Activated CD4-positive, alpha-beta T cell treated with anti-CD3 and anti-CD28 coated beads, Interleukin-2, amount 10 ng/mL, durations not matched to agents 7 days and 5 days (primary cell): ENCODE results near the gene RFXAP. TPM values are rescaled to one million over a fixed set of nuclear protein-coding genes. Genes with fewer than 3 reads are reported as not detected.

Experiments used
- CTCF ChIA-PET: fragments of 350-600 bp; sonication (Branson Sonifier 250); formaldehyde crosslinking; loops from one replicate; lab custom pipeline; 2021; ENCODE audit warnings: antibody characterized with exemption; lab: Charles Lee
- POLR2A ChIA-PET: fragments of 350-600 bp; sonication (Branson Sonifier 250); formaldehyde crosslinking; loops from one replicate; lab custom pipeline; 2021; ENCODE audit warnings: antibody characterized with exemption; lab: Charles Lee
- DNase-seq: peaks from one replicate; pipeline ENCODE4 v3.0.0-alpha.2; 2020
- H3K27ac Mint-ChIP-seq: one replicate; pipeline ENCODE4 v1.8.0; 2021; ENCODE audit warnings: mild to moderate bottlenecking, moderate library complexity, mixed read lengths
- H3K27me3 Mint-ChIP-seq: one replicate; pipeline ENCODE4 v1.8.0; 2021; ENCODE audit warnings: mixed read lengths
- H3K36me3 Mint-ChIP-seq: one replicate; pipeline ENCODE4 v1.8.0; 2021; ENCODE audit warnings: low read depth, mixed read lengths
- H3K4me1 Mint-ChIP-seq: one replicate; pipeline ENCODE4 v1.8.0; 2021; ENCODE audit warnings: mixed read lengths
- H3K4me3 Mint-ChIP-seq: one replicate; pipeline ENCODE4 v1.8.0; 2021; ENCODE audit warnings: mild to moderate bottlenecking, moderate library complexity, mixed read lengths
- H3K9me3 Mint-ChIP-seq: one replicate; pipeline ENCODE4 v1.8.0; 2021; ENCODE audit warnings: mixed read lengths
- total RNA-seq, 2 experiments: library from RNA; stranded (reverse); gene quantifications; one replicate each; pipeline ENCODE4 v1.2.3, GENCODE V29; 2021

RFXAP gene
- total RNA-seq, 2 experiments from 2014 or later: 13.8 to 16.7 TPM

DNA sequence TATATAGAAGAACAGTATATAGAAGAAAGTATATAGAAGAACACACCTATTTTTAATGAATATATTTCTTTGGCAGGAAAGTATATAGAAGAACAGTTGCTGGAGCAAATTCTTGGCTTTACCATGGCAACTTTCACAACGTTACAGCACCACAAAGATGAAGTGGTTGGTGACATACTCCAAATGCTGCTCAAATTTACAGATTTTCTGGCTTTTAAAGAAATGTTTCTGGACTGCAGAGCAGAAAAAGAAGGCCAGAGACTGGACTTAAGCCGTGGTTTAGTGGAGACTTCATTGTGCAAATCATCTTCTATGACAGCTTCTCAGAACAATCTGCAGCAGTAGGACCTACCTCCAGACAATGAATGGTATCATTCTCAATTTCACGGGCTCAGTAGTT, 24.3 kb upstream of the RFXAP start:
- H3K9me3 Mint-ChIP-seq: no peaks in the 10 kb centered on the region
- ChIA-PET CTCF (no interaction called here), POLR2A (no interaction called here)
- no peak overlapping the region for H3K4me3 Mint-ChIP-seq
- no peak overlapping the region for H3K27ac Mint-ChIP-seq
- no peaks in the 10 kb centered on the region for H3K4me1 Mint-ChIP-seq
- no peak for DNase-seq
- peaks cover 9% of the 10 kb centered on the region for H3K27me3 Mint-ChIP-seq
- no peaks in the 10 kb centered on the region for H3K36me3 Mint-ChIP-seq

DNA sequence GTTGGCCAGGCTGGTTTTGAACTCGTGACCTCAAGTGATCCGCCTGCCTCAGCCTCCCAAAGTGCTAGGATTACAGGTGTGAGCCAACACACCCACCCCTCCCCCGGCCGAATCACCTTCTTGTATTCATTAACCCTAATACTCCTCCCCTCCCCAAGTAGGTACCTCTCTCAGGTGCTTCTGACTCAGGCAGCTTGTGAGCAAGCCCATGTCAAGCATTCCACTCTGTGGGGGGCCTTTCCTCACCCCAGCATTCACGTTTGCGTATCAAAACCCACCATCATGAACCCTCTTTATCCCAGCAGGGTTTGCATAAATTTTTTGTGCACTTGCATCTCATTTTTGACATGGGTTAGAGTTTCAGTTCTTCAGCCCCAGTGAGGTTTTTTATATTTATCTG, 23.6 kb upstream of the RFXAP start:
- ChIA-PET CTCF (no interaction called here), POLR2A (no interaction called here)
- H3K4me3 Mint-ChIP-seq: no peak overlapping the region
- H3K27ac Mint-ChIP-seq: no peak overlapping the region
- H3K9me3 Mint-ChIP-seq: no peaks in the 10 kb centered on the region
- no peak for DNase-seq
- peaks cover 6% of the 10 kb centered on the region for H3K27me3 Mint-ChIP-seq
- no peaks in the 10 kb centered on the region for H3K4me1 Mint-ChIP-seq
- H3K36me3 Mint-ChIP-seq: no peaks in the 10 kb centered on the region

DNA sequence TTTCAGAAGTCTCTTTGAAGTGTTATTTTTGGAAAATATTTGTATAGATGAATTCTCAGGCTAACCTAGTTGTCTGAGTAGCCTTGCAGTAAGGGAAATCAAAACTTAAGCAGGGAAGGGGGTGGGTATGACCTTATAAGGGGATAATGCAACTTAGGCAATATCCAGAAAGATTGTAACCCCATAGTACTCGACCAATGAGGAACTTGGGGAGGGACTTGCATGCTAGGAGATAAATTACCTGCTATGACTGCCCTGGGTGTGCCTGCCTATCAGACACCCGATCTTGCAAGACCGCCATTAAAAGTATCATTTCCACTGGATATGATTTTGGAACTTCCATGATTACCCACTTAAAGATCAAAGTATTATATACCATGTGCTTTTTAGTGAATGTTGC, 23.0 kb upstream of the RFXAP start:
- CTCF ChIA-PET: no interaction called here
- H3K4me1 Mint-ChIP-seq: no peaks in the 10 kb centered on the region

DNA sequence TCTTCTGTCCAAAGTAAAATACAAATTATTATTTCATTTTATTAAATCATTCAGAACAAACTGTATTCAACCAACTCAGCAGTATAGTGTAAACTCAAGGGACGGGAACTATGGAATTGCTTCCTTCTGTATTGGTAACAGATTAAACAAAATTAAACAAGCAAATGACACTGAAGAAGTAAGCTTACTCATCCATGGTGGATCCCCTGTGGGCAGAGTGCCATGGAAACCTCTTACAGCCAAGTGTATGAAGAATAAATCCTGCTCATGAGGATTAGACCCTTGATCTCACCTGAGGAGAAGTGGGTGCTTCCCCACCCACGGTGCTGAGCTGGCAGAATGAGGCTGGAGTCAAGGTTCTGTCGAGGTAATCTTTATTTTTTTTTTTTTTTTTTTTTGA, 18.0 kb upstream of the RFXAP start:
- DNase-seq: no peak
- ChIA-PET CTCF (interaction anchor here (1.0 kb wide), 1 partner anchor 58 kb away, joined by 4 read pairs; no protein-coding TSS in a partner anchor), POLR2A (no interaction called here)
- Mint-ChIP-seq H3K9me3 (no peaks in the 10 kb centered on the region), H3K27ac (no peak overlapping the region), H3K4me3 (no peak overlapping the region), H3K4me1 (no peaks in the 10 kb centered on the region), H3K36me3 (no peaks in the 10 kb centered on the region), H3K27me3 (peaks cover 18% of the 10 kb centered on the region)

More for the DNA sequence above, 23.0 kb upstream of the RFXAP start:
- H3K9me3 Mint-ChIP-seq: no peaks in the 10 kb centered on the region
- DNase-seq: no peak
- no peak overlapping the region for H3K27ac Mint-ChIP-seq
- peaks cover 8% of the 10 kb centered on the region for H3K27me3 Mint-ChIP-seq
- POLR2A ChIA-PET: no interaction called here
- H3K36me3 Mint-ChIP-seq: no peaks in the 10 kb centered on the region
- no peak overlapping the region for H3K4me3 Mint-ChIP-seq

DNA sequence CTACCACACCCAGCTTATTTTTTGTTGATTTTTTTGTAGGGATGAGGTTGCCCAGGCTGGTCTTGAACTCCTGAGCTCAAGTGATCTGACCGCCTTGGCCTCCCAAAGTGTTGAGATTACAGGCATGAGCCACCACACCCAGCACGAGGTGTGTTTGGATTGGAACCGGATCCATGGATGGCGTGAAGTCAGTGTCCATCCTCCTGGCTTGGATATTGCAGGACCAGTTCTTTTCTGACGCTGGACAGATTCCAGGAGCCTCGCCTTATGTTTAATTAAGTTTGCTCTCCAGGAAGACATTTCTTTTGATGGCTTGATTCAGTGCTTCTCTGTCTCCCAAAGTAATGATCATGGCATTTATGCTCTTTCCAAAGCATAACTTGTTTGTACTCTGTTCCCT, 14.4 kb upstream of the RFXAP start:
- ChIA-PET POLR2A (no interaction called here), CTCF (no interaction called here)
- H3K9me3 Mint-ChIP-seq: no peaks in the 10 kb centered on the region
- no peak overlapping the region for H3K27ac Mint-ChIP-seq
- no peaks in the 10 kb centered on the region for H3K4me1 Mint-ChIP-seq
- DNase-seq: no peak
- H3K27me3 Mint-ChIP-seq: peaks cover 31% of the 10 kb centered on the region
- H3K36me3 Mint-ChIP-seq: no peaks in the 10 kb centered on the region
- no peak overlapping the region for H3K4me3 Mint-ChIP-seq

DNA sequence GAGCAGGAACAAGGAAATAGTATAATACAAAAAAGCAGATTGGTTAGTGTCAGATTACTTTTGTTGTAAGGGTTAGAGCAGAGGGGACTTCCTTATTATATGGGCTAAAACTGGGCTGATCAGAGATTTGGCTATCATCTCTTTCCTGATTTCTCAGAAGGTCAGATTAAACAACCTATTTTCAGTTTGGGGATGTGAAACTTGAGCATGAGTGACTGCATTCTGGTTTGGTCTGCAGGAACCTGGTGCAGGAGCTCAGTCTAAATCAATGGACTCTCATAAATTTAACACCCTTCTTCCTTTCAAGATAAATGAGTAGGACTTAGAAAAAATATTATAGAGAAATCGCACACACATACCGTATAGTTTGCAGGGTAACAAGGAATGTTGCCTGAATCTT, 12.9 kb upstream of the RFXAP start:
- Mint-ChIP-seq H3K36me3 (no peaks in the 10 kb centered on the region), H3K27ac (no peak overlapping the region), H3K4me3 (no peak overlapping the region), H3K4me1 (no peaks in the 10 kb centered on the region), H3K9me3 (no peaks in the 10 kb centered on the region), H3K27me3 (peaks cover 32% of the 10 kb centered on the region)
- CTCF ChIA-PET: no interaction called here
- POLR2A ChIA-PET: no interaction called here
- DNase-seq: no peak

DNA sequence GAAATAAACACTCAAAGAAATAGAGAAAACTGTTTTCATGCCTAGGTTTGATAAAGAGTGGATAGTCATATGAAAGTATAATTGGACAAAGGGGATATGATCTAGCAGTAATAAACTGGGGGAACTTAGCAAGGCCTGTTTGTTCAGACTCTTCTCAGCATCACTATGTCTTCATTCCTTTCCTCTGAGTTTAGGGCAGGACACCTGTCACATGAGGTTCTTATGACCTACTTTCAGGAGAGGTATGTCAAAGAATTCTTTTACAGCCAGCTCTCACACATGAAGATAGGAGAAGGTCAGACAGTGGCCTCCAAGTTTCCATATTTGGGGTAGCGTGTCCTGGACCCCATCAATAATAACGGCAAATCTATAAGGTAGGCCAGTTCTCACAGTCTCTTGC, 11.4 kb upstream of the RFXAP start:
- POLR2A ChIA-PET: no interaction called here
- CTCF ChIA-PET: no interaction called here
- no peak overlapping the region for H3K4me3 Mint-ChIP-seq
- H3K27ac Mint-ChIP-seq: no peak overlapping the region
- H3K36me3 Mint-ChIP-seq: no peaks in the 10 kb centered on the region
- H3K9me3 Mint-ChIP-seq: no peaks in the 10 kb centered on the region
- DNase-seq: no peak
- no peaks in the 10 kb centered on the region for H3K4me1 Mint-ChIP-seq
- peaks cover 36% of the 10 kb centered on the region for H3K27me3 Mint-ChIP-seq

DNA sequence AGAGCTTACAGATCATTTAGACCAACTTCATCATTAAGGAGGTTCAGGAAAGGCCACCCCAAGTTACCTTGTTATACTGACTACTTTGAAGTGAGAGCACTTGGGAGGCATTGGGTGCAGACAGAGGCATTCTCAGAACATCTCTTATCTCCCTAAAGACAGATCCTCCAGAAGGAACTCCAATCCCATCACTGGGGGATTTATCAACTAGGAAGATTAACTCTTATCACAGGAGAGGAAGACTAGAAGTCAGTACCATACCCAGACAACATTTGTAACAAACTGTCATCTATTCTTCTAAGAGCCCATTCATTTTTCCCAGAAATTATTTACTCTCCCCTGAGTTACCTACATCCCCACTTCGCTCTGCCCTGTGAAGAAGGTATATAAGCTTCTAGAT, 5.8 kb upstream of the RFXAP start:
- no peak for DNase-seq
- no peaks in the 10 kb centered on the region for H3K9me3 Mint-ChIP-seq

DNA sequence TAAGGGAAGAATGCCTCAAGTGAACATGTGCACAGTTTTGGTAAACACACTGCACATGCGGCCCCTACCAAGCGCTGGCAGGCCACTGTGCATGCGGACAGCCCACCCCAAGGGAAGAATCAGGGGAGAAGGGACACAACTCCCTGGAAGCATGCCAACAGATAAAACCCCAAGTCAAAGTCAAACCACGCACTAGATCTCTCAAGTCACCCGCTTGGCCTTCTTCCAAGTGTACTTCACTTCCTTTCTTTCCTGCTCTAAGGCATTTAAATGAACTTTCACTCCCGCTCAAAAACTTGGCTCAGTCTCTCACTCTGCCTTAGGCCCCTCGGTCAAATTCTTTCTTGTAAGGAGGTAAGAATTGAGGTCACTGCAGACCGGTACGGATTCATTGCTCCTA, 4.6 kb upstream of the RFXAP start:
- Mint-ChIP-seq H3K27ac (no peak overlapping the region), H3K36me3 (no peaks in the 10 kb centered on the region), H3K27me3 (peaks cover 33% of the 10 kb centered on the region), H3K4me3 (no peak overlapping the region), H3K4me1 (peaks cover 17% of the 10 kb centered on the region), H3K9me3 (no peaks in the 10 kb centered on the region)
- CTCF ChIA-PET: interaction anchor here (1.0 kb wide), 1 partner anchor 10 kb away, joined by 3 read pairs; no protein-coding TSS in a partner anchor
- DNase-seq: no peak
- POLR2A ChIA-PET: no interaction called here

More for the DNA sequence above, 5.8 kb upstream of the RFXAP start:
- H3K4me3 Mint-ChIP-seq: no peak overlapping the region
- ChIA-PET POLR2A (no interaction called here), CTCF (no interaction called here)
- no peaks in the 10 kb centered on the region for H3K36me3 Mint-ChIP-seq
- H3K27ac Mint-ChIP-seq: no peak overlapping the region
- peaks cover 38% of the 10 kb centered on the region for H3K27me3 Mint-ChIP-seq
- H3K4me1 Mint-ChIP-seq: peaks cover 10% of the 10 kb centered on the region

DNA sequence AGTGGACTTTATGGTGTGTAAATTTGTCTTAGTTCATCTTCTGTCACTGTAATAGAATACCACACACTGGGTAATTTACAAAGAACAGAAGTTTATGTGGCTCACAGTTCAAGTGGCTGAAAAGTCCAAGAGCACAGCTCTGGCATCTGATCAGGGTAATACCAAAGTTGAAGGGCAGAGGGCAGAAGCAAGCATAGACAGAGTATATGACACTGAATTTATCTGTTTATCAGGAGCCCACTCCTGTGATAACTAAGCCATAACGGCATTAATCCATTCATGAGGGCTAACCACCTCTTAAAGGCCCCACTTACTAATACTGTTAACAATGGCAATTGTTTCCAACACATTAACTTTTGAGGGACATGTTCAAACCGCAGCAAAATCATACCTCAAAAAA, 4.0 kb upstream of the RFXAP start:
- no peaks in the 10 kb centered on the region for H3K9me3 Mint-ChIP-seq
- CTCF ChIA-PET: interaction anchor here (0.6 to 1.0 kb wide), 2 partner anchors 10 to 471 kb away, joined by 3 to 4 read pairs; no protein-coding TSS in a partner anchor

DNA sequence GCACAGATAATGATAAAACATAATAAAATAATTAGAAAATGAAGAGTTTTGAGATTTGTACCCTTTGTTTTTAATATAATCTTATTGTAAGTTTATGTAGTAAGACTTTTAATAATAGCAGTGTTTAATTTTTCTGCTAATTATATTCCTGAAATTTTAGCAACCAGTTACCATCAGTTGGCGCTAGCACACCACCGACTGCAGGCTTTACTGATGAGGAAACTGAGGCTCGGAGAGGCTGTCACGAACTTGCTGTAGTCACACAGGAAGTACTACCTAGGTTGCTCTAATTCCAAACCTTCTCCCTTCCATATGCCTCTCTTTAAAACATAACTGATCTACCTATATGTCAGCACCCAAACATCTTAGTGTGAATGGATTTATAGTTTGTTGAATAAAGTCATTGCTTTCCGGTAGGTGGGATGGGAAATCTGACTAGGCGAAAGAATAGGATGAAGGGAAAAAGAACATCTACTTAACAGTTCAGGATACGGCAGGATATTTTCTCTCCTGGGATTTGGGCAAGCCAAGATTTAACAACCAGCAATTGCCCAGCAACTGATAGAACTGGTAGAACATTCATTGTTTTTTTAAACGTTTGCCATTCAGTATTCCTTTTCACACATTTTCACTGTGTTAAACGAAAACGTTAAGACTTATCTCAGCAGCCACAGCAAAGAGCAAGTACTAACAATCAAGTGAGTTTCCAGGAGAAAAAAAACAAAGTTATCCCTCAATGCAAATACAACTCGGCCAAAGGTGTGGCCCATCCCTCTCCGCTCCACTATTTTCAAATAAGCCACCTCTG, 822 bp upstream of the RFXAP start:
- ChIA-PET POLR2A (interaction anchor here (0.7 kb wide), 1 partner anchor 181 kb away, joined by 6 read pairs; the partner anchor contains the start of gene ALG5), CTCF (interaction anchor here (0.8 kb wide), 1 partner anchor 401 kb away, joined by 4 read pairs; no protein-coding TSS in a partner anchor)
- Mint-ChIP-seq H3K27ac (peak overlapping the region; percentile 99), H3K4me1 (peaks cover 48% of the 10 kb centered on the region), H3K9me3 (no peaks in the 10 kb centered on the region), H3K27me3 (peaks cover 15% of the 10 kb centered on the region), H3K4me3 (peak overlapping the region; percentile 90), H3K36me3 (peaks cover 4% of the 10 kb centered on the region)
- no peak for DNase-seq

More for the DNA sequence above, 4.0 kb upstream of the RFXAP start:
- Mint-ChIP-seq H3K27ac (no peak overlapping the region), H3K4me3 (no peak overlapping the region), H3K27me3 (peaks cover 31% of the 10 kb centered on the region), H3K4me1 (peaks cover 21% of the 10 kb centered on the region), H3K36me3 (no peaks in the 10 kb centered on the region)
- POLR2A ChIA-PET: no interaction called here
- peak; percentile 16 for DNase-seq

DNA sequence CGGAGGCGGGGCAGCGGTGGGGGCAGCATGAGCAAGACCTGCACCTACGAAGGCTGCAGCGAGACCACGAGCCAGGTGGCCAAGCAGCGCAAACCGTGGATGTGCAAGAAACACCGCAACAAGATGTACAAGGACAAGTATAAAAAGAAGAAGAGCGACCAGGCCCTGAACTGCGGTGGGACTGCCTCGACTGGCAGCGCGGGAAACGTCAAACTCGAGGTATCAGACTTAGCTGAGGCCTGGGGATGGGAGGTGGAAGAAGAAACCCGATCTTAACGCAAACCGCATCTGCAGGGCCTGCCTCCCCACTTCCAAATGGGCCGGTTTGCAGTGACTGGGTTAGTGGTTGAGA, 693 bp downstream of the RFXAP start:
- peak; percentile 54 for DNase-seq
- Mint-ChIP-seq H3K4me1 (peaks cover 61% of the 10 kb centered on the region), H3K36me3 (peaks cover 12% of the 10 kb centered on the region), H3K9me3 (no peaks in the 10 kb centered on the region), H3K4me3 (peak overlapping the region; percentile 90), H3K27ac (peak overlapping the region; percentile 99), H3K27me3 (peaks cover 4% of the 10 kb centered on the region)
- ChIA-PET CTCF (no interaction called here), POLR2A (no interaction called here)

DNA sequence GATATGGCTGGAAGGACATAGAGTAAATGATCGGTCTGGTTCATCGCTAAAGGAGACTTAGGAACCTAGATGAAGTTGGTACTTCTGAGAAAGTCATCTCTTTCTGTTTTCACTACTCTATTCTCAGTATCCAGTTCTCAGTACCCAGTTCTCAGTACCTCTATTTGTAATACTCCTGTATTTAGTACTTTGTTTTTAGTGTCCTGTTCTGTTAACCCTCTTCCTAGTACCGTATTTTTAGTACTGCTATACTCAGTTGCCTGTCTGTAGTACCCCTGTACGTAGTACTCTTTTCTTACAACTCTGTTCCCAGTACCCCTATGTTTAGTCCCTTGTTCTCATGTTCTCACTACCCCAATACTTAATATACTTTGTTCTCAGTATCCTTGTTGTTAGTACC, 1.2 kb downstream of the RFXAP start:
- Mint-ChIP-seq H3K4me3 (peak overlapping the region; percentile 90), H3K27me3 (peaks cover 3% of the 10 kb centered on the region), H3K27ac (peak overlapping the region; percentile 99), H3K36me3 (peaks cover 16% of the 10 kb centered on the region), H3K9me3 (no peaks in the 10 kb centered on the region), H3K4me1 (peaks cover 66% of the 10 kb centered on the region)
- no peak for DNase-seq
- CTCF ChIA-PET: no interaction called here
- POLR2A ChIA-PET: no interaction called here
